ENCODE measurements around the gene EIF4G3.

- TF ChIP-seq POLR2A (IDR thresholded peaks at IDR 0.05) = no peak
- no peak for TF ChIP-seq CTCF (IDR thresholded peaks at IDR 0.05)
Measured at GRCh38 chr1:20878799-20879198, 297.9 kb downstream of the EIF4G3 start.

Data from gastroesophageal sphincter (tissue), 3 donors.